Jurkat, Clone E6-1 (cell line): ENCODE data around the gene UQCRFS1.

ENCODE experiments used
- DNase-seq: peaks from one replicate; pipeline ENCODE4 v3.0.0-alpha.2; 2011; ENCODE audit warnings: low read depth, low spot score
- H3K4me3 ChIP-seq: 2 replicates; pipeline ENCODE4 v1.5.1; 2011; ENCODE audit warnings: mild to moderate bottlenecking, low read length, control low read depth, moderate library complexity

Gene UQCRFS1

DNA sequence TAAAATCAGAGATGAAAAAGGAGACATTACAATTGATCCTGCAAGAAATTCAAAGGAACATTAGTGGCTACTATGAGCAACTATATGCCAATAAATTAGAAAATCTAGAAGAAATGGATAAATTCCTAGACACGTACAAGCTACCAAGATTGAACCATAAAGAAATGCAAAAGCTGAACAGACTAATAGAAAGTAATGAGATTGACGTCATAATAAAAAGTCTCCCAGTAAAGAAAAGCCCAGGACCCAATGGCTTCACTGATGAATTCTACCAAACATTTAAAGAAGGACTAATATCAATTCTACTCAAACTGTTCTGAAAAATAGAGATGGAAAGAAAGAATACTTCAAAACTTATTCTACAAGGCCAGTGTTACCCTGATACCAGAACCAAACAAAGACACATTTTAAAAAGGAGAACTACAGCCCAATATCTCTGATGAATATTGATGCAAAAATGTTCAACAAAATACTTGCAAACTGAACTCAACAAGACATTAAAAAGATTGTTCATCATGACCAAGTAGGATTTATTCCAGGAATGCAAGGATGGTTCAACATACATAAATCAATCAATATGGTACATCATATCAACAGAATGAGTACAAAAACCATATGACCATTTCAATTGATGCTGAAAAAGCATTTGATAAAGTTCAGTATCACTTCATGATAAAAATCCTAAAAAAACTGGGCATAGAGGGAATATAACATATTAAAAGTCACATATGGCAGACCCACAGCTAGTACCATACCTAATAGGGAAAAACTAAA lies 35.8 kb downstream of the UQCRFS1 start:
- no peak for DNase-seq
- no peak overlapping the region for H3K4me3 ChIP-seq

DNA sequence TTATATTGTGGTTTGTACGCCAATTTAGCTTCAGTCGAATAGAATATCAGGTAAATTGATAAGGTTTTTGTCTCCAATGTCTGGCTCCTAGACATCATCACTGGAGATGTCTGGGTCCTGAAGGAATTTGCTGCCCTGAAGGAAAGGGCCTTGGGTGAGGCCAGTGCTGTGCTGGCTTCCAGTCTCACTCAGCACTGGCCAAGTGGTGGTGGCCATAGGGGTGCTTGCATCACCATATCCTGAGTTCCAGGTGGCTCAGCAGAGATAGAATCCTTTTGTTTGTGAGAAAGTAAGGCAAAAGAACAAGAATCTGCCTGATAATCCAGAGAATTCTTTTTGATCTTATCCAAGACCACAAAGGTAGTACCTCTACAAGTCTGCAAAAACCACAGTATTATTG lies 39.1 kb downstream of the UQCRFS1 start:
- no peak for DNase-seq
- no peak overlapping the region for H3K4me3 ChIP-seq

DNA sequence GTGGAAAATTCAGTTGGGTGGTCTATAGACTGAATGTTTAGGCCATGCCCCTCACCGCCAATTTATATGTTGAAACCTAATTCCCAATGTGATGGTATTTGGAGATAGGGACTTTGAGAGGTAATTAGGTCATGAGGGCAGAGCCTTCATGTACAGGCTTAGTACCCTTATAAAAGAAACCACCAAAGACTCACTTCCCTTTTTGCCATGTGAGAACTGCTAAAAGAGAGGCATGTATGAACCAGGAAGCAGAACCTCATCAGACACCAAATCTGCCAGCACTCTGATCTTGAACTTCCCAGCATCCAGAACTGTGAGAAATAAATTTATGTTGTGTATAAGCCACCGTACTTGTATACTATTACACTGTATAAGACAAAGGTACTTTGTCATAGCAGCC lies 40.6 kb downstream of the UQCRFS1 start:
- DNase-seq, result no peak

DNA sequence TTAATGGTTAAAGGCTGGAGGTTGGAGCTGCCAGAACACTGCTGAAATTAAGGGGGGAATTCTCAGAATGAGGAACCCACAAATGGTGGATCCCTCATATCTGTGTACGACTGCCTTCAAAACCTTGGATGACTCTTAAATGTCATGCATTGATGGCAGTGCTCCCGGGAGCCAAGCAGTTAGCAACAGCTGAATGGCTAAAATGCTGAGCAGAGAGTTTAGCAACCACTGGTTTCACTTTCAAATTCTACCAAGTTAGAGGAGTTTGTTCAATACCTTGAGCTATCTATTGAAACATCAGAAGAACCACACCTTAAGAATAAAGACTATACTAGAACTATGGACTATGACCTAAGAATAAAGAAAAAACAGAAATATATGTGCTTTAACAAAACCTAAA lies 41.4 kb downstream of the UQCRFS1 start:
- H3K4me3 ChIP-seq, result no peak overlapping the region
- no peak for DNase-seq

More for the DNA sequence above, 40.6 kb downstream of the UQCRFS1 start:
- H3K4me3 ChIP-seq, result no peak overlapping the region

DNA sequence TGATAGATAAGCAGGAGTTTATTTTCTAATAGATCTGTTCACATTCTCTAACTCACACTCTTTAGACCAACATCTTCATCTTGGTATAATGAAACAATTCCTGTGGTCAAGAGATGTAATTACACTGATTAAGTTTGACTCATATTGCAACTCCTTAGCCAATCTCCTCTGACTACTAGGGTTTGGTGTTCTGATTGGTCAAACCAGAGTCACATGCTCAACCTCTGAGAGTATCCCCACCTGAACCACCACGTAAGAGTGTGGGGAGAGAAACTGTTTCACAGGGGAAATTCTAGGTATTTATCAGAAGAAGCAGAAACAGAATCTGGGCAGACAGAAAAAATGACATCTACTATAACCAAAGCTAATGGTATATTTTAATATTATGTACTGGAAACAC lies 42.4 kb downstream of the UQCRFS1 start:
- no peak overlapping the region for H3K4me3 ChIP-seq
- no peak for DNase-seq

DNA sequence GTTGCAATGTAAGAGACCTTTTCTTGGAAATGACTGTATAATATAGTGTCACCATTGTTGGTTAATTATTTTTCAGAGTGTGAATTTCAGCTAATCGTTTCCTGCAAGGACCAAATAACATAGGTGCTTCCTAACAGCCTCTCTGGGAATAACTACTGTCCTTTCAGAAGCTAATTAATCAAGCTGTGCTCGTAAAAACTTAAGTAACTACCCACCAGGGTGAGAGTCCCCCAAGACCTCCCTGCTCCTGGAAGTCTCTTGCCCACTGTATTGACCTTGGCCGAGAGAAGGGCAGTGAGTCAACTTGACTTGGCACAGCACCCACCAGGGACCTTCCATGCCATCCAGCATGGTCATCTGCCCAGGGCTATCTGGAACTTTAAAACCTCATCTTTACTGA lies 50.3 kb downstream of the UQCRFS1 start:
- H3K4me3 ChIP-seq, result no peak overlapping the region
- DNase-seq, result no peak

DNA sequence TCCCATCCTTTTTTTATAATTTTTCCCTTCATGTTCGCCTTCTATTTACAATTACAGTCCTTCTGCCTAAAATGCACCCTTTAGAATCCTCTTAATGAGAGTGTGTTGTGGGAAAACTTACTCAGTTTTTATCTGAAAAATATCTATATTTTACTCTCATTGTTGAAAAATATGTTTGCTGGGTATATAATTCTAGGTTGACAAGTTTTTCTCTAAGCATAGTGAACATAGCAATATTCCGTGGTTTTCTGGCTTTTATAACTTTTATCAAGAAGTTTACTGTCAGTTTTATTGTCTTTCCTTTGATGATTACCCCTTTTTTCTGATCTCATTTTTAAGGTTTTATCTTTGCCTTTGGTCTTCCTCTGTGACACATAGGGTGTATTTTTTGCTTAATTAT lies 57.3 kb downstream of the UQCRFS1 start:
- DNase-seq, result no peak
- H3K4me3 ChIP-seq, result no peak overlapping the region
